Glutamatergic neuron (in vitro differentiated cells): ENCODE results near the gene HJV. TPM values are rescaled to one million over a fixed set of nuclear protein-coding genes. Genes with fewer than 3 reads are reported as not detected.
A peak's percentile ranks its signal among the peaks of the same experiment; 100 is the strongest.

Experiments
- DNase-seq: peaks from one replicate; pipeline ENCODE4 v3.0.0; 2022
- H3K27ac Mint-ChIP-seq: one replicate; pipeline ENCODE4 v1.8.0; 2020; ENCODE audit warnings: mild to moderate bottlenecking, mixed read lengths, inconsistent platforms; ENCODE audit not compliant: unreplicated experiment
- H3K27me3 Mint-ChIP-seq: one replicate; pipeline ENCODE4 v1.8.0; 2020; ENCODE audit warnings: mild to moderate bottlenecking, moderate library complexity, mixed read lengths, inconsistent platforms; ENCODE audit not compliant: unreplicated experiment
- H3K36me3 Mint-ChIP-seq: one replicate; pipeline ENCODE4 v1.8.0; 2020; ENCODE audit warnings: mild to moderate bottlenecking, mixed read lengths, inconsistent platforms; ENCODE audit not compliant: unreplicated experiment
- H3K4me1 Mint-ChIP-seq: one replicate; pipeline ENCODE4 v1.8.0; 2020; ENCODE audit warnings: mild to moderate bottlenecking, low read depth, mixed read lengths, inconsistent platforms; ENCODE audit not compliant: unreplicated experiment
- H3K4me3 Mint-ChIP-seq: one replicate; pipeline ENCODE4 v1.8.0; 2020; ENCODE audit warnings: mild to moderate bottlenecking, mixed read lengths, inconsistent platforms; ENCODE audit not compliant: unreplicated experiment
- H3K9me3 Mint-ChIP-seq: one replicate; pipeline ENCODE4 v1.8.0; 2020; ENCODE audit warnings: mild to moderate bottlenecking, moderate library complexity, mixed read lengths, inconsistent platforms; ENCODE audit not compliant: unreplicated experiment
- total RNA-seq: library from RNA; stranded (reverse); fragmentation: NEBNext Ultra II Directional; extraction: Animal tissue kit (Norgen Biotek cat#: 25700); gene quantifications from one replicate; pipeline ENCODE4 v1.2.1, GENCODE V29; 2021; ENCODE audit not compliant: unreplicated experiment
- TF ChIP-seq, protein P1 (sequence below): fragments of 200-600 bp; sonication (generic); IDR thresholded peaks from one replicate; pipeline ENCODE4 v1.5.0; 2021; ENCODE audit not compliant: partially characterized antibody, unreplicated experiment

Gene HJV
- total RNA-seq, 1 donor from 2014 or later: not detected

DNA sequence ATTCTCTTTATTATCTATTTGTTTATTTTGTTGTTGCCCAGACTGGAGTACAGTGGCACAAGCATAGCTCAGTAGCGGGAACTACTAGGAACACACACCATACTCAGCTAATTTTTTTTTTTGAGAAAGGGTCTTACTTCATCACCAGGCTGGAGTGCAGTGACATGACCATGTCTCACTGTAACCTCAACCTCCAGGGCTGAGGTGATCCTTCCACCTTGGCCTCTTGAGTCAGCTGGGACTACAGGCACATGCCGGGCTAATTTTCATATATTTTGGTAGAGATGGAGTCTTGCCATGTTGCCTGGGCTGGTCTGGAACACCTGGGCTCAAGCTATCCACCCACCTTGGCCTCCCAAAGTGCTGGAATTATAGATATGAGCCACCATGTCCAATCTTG, 19.8 kb downstream of the HJV start:
- H3K36me3 Mint-ChIP-seq: no peaks in the 10 kb centered on the region
- no peak overlapping the region for H3K27ac Mint-ChIP-seq
- peaks cover 14% of the 10 kb centered on the region for H3K4me1 Mint-ChIP-seq
- peaks cover 3% of the 10 kb centered on the region for H3K27me3 Mint-ChIP-seq
- no peak for DNase-seq
- H3K4me3 Mint-ChIP-seq: no peak overlapping the region
- TF ChIP-seq, protein P1, sequence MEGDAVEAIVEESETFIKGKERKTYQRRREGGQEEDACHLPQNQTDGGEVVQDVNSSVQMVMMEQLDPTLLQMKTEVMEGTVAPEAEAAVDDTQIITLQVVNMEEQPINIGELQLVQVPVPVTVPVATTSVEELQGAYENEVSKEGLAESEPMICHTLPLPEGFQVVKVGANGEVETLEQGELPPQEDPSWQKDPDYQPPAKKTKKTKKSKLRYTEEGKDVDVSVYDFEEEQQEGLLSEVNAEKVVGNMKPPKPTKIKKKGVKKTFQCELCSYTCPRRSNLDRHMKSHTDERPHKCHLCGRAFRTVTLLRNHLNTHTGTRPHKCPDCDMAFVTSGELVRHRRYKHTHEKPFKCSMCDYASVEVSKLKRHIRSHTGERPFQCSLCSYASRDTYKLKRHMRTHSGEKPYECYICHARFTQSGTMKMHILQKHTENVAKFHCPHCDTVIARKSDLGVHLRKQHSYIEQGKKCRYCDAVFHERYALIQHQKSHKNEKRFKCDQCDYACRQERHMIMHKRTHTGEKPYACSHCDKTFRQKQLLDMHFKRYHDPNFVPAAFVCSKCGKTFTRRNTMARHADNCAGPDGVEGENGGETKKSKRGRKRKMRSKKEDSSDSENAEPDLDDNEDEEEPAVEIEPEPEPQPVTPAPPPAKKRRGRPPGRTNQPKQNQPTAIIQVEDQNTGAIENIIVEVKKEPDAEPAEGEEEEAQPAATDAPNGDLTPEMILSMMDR: no peak
- H3K9me3 Mint-ChIP-seq: peaks cover 10% of the 10 kb centered on the region

DNA sequence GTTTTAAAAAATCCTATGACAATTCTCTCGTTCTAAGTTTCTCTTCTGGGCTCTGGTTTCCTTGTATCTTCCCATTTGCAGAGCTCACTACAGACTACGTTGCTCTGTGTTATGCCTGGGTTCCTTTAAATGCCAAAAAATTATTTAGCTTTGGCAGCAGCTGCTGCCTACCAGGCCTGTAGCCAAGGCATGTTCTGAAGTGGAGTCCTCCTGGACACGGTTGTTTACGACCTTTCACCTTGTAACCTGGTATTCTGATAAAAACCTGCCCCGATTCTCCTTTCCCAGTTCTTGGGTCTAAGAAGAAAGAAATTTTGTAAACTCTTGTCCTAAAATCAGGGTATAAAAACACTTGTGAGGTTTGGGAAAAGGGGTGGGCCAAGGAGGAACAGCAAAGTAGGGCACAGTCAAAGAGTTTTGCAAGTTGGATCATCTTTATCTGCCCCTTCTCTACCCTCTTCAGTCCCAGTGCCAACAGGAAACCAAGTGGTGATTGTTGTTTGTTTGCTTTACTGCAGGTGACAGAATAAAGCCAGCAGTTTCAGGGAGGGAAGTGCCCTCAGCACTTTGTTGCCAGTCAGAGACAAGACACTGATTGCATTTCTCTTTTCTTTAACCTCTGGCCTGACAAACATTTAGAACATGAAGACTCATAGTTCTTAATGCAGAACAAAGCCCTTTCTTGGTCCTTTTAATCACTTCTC, 22.1 kb downstream of the HJV start:
- H3K9me3 Mint-ChIP-seq: peaks cover 17% of the 10 kb centered on the region
- H3K27me3 Mint-ChIP-seq: peaks cover 7% of the 10 kb centered on the region
- H3K4me3 Mint-ChIP-seq: peak overlapping the region; percentile 40
- no peak overlapping the region for H3K27ac Mint-ChIP-seq
- peaks cover 15% of the 10 kb centered on the region for H3K36me3 Mint-ChIP-seq
- DNase-seq: no peak
- H3K4me1 Mint-ChIP-seq: peaks cover 14% of the 10 kb centered on the region
- TF ChIP-seq, protein P1: no peak

DNA sequence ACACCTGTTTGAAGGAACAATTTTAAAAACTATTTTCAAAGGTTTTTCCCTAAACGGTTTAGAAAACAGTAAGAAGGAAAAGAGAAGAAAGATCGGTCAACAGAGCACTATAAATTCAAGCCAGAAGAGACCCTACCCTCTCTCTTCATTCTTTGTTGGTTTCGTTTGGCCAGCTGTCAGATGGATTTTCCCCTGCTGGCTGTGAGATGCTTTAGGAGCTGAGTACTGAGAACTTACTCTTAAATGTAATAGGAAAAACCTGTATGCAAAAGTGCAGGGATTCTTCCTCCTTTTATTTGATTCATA, 23.9 kb downstream of the HJV start:
- Mint-ChIP-seq H3K4me3 (peak overlapping the region; percentile 99), H3K27me3 (peaks cover 7% of the 10 kb centered on the region), H3K36me3 (peaks cover 28% of the 10 kb centered on the region), H3K4me1 (peaks cover 25% of the 10 kb centered on the region), H3K9me3 (peaks cover 17% of the 10 kb centered on the region), H3K27ac (peak overlapping the region; percentile 98)
- no peak for DNase-seq
- TF ChIP-seq, protein P1: no peak

DNA sequence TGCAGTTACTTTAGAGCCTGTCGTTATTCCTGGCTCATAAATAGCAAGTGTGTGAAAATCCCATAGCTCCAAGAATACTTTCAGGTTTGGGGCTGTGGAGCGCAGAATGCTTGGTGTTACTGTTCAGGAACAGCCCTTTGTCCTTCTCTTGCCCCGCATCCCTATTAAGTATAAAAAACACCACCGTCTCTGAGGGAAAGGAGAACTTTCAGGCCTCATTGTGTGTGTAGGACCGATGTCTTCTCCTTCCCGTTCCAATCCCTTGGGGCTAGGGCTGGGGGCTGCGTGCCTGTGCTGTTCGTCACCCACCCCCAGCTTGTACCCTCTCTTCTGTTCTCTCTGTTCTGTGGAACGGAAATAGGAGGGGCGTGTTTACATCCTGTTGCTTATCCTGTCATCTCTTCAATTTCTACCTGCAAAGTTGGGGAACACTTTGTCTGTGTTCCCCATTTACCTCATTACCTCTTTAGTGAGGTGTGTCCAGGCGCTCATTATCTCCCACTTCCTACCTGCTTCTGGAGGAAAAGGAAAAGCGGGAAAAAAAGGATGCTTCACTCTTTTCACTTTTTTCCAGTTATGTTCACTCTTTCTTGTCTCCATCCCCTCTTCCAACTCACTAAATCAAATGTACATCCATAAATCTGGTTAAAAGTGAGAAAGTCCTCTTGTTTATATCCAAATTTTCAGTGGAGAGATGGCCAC, 24.4 kb downstream of the HJV start:
- H3K9me3 Mint-ChIP-seq: peaks cover 17% of the 10 kb centered on the region
- DNase-seq: peak; percentile 31
- TF ChIP-seq, protein P1: no peak
- peaks cover 28% of the 10 kb centered on the region for H3K4me1 Mint-ChIP-seq
- peak overlapping the region; percentile 98 for H3K27ac Mint-ChIP-seq
- H3K27me3 Mint-ChIP-seq: peaks cover 7% of the 10 kb centered on the region
- peaks cover 28% of the 10 kb centered on the region for H3K36me3 Mint-ChIP-seq
- H3K4me3 Mint-ChIP-seq: peak overlapping the region; percentile 99

DNA sequence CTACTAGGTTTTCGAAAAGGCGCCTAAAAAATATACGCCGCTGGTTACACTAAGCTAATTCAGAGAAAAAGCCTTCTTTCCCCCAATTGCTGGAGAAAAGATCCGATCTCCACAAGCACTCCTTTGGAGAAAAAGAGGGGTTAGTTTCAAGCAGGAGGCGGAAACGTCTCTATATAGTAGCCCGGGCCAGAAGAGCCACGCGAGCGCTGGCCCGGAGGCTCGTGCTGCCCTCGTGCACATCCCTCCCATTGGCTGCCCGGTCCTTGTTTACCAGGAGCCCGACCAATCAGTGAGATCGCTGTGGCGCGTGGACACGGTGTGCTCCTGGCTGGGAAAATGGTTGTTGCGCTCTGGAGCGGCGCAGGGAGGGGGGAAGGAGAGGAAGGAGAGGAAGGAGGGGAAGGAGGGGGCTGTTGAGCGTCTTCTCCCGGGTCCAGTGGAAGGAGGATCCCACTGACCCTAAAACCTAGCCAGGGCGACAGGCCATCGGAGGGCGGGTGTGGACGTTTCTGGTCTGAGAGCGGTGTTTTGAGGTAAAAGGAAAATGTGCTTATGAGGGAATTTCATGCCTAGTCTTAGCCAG, 25.0 kb downstream of the HJV start, which contains the start of gene TXNIP:
Gene TXNIP, minus strand, starts transcription at position 147 of the 583 bp plus-strand sequence. CDS start 313 bp downstream, outside the sequence.
- H3K4me1 Mint-ChIP-seq: peaks cover 28% of the 10 kb centered on the region

More for the DNA sequence above, 25.0 kb downstream of the HJV start, which contains the start of gene TXNIP:
- peak within 1 kb of the TSS; percentile 99 for H3K4me3 Mint-ChIP-seq
- peaks cover 28% of the 10 kb centered on the region for H3K36me3 Mint-ChIP-seq
- H3K27ac Mint-ChIP-seq: peak within 1 kb of the TSS; percentile 98
- peaks cover 7% of the 10 kb centered on the region for H3K27me3 Mint-ChIP-seq
- peaks cover 15% of the 10 kb centered on the region for H3K9me3 Mint-ChIP-seq
- TF ChIP-seq, protein P1: no peak
- peak; percentile 99 for DNase-seq
